Activated naive CD4-positive, alpha-beta T cell treated with anti-CD3 and anti-CD28 coated beads, Interleukin-2, amount 50 U/mL, for 24 hours (primary cell): Measurements from ENCODE around the gene RPL36.
A peak's percentile ranks its signal among the peaks of the same experiment; 100 is the strongest.

Source experiments
- H3K27ac Mint-ChIP-seq: one replicate; pipeline ENCODE4 v1.8.0; 2021; ENCODE audit warnings: mild to moderate bottlenecking, mixed read lengths
- H3K27me3 Mint-ChIP-seq: one replicate; pipeline ENCODE4 v1.8.0; 2021; ENCODE audit warnings: mixed read lengths
- H3K36me3 Mint-ChIP-seq: one replicate; pipeline ENCODE4 v1.8.0; 2021; ENCODE audit warnings: mixed read lengths
- H3K4me1 Mint-ChIP-seq: one replicate; pipeline ENCODE4 v1.8.0; 2021; ENCODE audit warnings: mixed read lengths
- H3K4me3 Mint-ChIP-seq: one replicate; pipeline ENCODE4 v1.8.0; 2021; ENCODE audit warnings: mild to moderate bottlenecking, mixed read lengths
- H3K9me3 Mint-ChIP-seq: one replicate; pipeline ENCODE4 v1.8.0; 2021; ENCODE audit warnings: mixed read lengths

RPL36 gene

DNA sequence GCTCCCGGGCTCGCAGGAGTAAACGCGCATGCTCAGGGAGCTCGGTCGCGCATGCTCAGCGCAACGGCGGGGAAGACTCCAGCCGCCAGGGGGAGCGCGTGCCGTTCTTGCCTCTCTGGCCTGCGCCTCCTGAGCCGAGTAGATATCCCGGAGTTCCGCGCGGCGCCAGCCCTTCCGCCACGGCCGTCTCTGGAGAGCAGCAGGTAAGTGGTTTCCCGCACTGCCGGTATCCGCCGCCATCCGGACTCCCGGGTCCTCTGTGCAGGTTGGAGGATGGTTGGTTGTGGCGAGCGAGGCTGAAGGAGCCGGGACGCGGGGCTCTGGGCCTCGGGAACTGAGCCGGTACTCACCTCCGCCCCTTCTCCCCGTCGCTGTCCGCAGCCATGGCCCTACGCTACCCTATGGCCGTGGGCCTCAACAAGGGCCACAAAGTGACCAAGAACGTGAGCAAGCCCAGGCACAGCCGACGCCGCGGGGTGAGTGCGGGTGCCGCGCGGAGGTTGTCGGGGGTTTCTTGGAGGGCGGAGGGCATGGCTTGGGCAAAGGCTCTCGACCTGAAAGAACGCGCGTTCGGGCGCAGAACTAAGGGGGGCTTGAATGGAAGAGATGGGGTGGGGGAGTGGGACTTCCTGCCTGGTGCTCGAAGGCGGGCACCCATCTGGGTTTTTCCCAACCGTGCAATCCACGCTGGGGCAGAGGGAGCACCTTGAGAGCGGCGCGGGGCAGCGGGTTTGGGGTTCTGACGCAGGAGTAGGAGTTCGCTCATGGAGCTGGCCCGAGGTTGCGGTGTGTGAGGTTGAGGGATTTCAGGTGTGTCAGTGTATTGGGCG, at the start of gene RPL36:
Gene RPL36, plus strand, starts transcription at position 171 of the 830 bp plus-strand sequence. Its CDS starts 213 bp downstream, at position 384.
- Mint-ChIP-seq H3K27ac (peak within 1 kb of the TSS; percentile 99), H3K9me3 (no peaks in the 10 kb centered on the region), H3K36me3 (peaks cover 14% of the 10 kb centered on the region), H3K4me3 (peak within 1 kb of the TSS; percentile 98), H3K4me1 (peaks cover 11% of the 10 kb centered on the region), H3K27me3 (no peaks in the 10 kb centered on the region)

GRCh38 chr19:5641171-5641570, 48.9 kb upstream of the RPL36 start:
- Mint-ChIP-seq H3K4me3 (no peak overlapping the region), H3K27me3 (no peaks in the 10 kb centered on the region), H3K4me1 (peaks cover 51% of the 10 kb centered on the region), H3K27ac (no peak overlapping the region), H3K9me3 (no peaks in the 10 kb centered on the region), H3K36me3 (peaks cover 10% of the 10 kb centered on the region)

DNA sequence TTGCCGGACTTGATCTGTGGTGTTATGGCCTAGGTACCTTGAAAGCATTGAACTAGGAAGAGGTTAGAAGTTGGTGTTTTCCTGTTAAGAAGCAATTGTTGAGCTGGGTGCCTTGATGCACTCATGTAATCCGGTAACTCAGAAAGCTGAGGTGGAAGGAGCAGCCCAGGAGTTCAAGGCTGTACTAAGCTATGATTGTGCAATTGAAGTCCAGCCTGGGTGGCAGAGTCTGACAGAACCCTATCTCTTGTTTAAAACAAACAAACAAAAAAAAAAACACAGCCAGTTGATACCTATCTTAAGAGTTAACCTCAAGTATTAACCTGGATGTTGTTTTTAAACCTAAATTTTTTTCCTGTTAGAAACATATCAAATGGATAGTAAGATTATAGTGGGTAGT, 47.9 kb upstream of the RPL36 start:
- Mint-ChIP-seq H3K4me3 (no peak overlapping the region), H3K27ac (no peak overlapping the region), H3K4me1 (peaks cover 48% of the 10 kb centered on the region), H3K36me3 (peaks cover 13% of the 10 kb centered on the region), H3K9me3 (no peaks in the 10 kb centered on the region), H3K27me3 (no peaks in the 10 kb centered on the region)

DNA sequence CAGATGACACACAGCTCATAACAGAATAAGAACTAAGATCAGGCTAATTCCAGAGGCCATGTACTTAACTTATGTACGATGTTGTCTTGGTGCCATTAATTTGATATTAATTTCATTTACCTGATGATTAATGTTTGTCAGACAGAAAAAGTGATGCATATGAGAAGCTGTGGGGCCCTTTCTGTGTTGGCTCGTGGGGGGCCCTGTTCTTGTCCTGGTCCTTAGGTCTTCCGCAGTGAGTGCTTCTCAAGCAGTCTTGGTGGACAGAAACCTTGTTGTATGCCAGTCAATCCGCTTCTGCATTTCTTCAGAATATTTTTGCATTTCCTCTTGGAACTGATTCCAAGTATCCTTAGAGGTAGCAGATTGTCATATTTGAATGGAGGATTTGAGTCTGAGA, 47.0 kb upstream of the RPL36 start:
- Mint-ChIP-seq H3K27me3 (no peaks in the 10 kb centered on the region), H3K4me1 (peaks cover 48% of the 10 kb centered on the region), H3K4me3 (no peak overlapping the region), H3K36me3 (peaks cover 13% of the 10 kb centered on the region), H3K27ac (no peak overlapping the region), H3K9me3 (no peaks in the 10 kb centered on the region)

DNA sequence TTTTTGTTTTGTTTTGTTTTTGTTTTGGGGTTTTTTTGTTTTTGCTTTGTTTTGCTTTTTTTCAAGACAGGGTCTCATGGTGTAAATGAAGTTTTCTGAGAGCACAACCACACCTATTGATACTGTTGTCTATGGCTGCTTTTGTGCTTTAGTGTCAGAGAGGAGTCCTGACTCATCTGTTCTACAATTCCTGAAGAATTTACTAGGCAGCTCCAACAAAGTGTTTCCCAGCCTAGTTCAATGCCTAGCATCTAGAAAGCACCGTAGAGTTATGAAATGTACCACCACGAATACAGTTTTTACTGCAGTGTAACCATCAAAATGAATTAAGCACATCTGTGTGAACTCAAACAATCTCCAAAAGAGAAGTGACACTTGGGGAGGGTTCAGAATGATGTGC, 46.1 kb upstream of the RPL36 start:
- Mint-ChIP-seq H3K4me1 (peaks cover 44% of the 10 kb centered on the region), H3K27me3 (no peaks in the 10 kb centered on the region), H3K9me3 (no peaks in the 10 kb centered on the region), H3K27ac (peak overlapping the region; percentile 61), H3K36me3 (peaks cover 18% of the 10 kb centered on the region), H3K4me3 (no peak overlapping the region)

- peaks cover 35% of the 10 kb centered on the region for H3K4me1 Mint-ChIP-seq
These were observed 44.7 kb upstream of the RPL36 start for GRCh38 chr19:5645409-5645808.

DNA sequence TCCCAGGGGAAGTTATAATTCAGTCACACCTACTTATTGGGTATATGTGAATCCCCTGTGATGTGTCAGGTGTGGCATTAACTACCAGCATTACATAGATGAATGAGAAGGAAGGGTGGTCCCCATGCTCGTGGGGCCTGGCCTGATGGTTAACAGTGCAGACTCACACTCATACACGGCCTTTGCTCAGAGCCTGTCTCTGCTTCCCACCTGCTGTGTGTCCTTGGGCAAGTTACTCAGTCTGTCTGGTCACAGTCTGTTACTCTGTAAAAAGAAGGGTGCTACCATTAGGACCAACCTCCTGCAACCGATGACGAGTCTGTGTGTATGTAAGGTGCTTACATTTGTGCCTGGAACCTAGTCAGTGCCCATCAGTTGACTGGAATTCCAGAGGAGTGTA, 43.4 kb upstream of the RPL36 start:
- no peaks in the 10 kb centered on the region for H3K27me3 Mint-ChIP-seq
- H3K4me3 Mint-ChIP-seq = no peak overlapping the region
- H3K27ac Mint-ChIP-seq = no peak overlapping the region
- H3K4me1 Mint-ChIP-seq = peaks cover 27% of the 10 kb centered on the region
- no peaks in the 10 kb centered on the region for H3K9me3 Mint-ChIP-seq
- H3K36me3 Mint-ChIP-seq = peaks cover 18% of the 10 kb centered on the region

More at GRCh38 chr19:5645409-5645808, 44.7 kb upstream of the RPL36 start:
- H3K36me3 Mint-ChIP-seq = peaks cover 18% of the 10 kb centered on the region
- H3K27ac Mint-ChIP-seq = peak overlapping the region; percentile 27
- no peaks in the 10 kb centered on the region for H3K27me3 Mint-ChIP-seq
- H3K9me3 Mint-ChIP-seq = no peaks in the 10 kb centered on the region
- H3K4me3 Mint-ChIP-seq = no peak overlapping the region

- no peaks in the 10 kb centered on the region for H3K9me3 Mint-ChIP-seq
- no peak overlapping the region for H3K4me3 Mint-ChIP-seq
- peaks cover 18% of the 10 kb centered on the region for H3K36me3 Mint-ChIP-seq
- no peaks in the 10 kb centered on the region for H3K27me3 Mint-ChIP-seq
- H3K27ac Mint-ChIP-seq = no peak overlapping the region
- peaks cover 21% of the 10 kb centered on the region for H3K4me1 Mint-ChIP-seq
These were observed 41.6 kb upstream of the RPL36 start for GRCh38 chr19:5648464-5648863.

DNA sequence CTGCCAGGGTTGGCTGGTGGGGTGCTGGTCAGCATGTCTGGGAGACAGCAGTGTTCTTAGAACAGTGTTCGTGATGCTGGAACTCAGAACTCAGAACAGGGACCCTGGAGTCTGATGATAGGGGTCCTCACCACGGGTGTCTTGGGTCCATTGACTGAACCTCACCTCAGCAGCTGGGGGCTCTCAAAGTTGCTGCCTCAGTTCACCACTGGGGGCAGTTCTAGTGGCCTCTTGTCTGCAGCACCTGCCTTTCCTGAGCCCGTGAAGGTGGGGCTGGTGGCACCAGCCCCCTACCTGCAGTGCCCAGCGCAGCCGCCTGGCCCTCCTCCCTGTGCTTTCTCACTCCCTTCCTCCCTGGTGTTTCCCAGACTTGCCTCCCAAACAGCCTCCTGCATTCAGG, 38.7 kb upstream of the RPL36 start:
- no peaks in the 10 kb centered on the region for H3K4me1 Mint-ChIP-seq
- no peaks in the 10 kb centered on the region for H3K9me3 Mint-ChIP-seq
- peaks cover 16% of the 10 kb centered on the region for H3K36me3 Mint-ChIP-seq
- H3K4me3 Mint-ChIP-seq = no peak overlapping the region
- no peaks in the 10 kb centered on the region for H3K27me3 Mint-ChIP-seq
- no peak overlapping the region for H3K27ac Mint-ChIP-seq

- H3K36me3 Mint-ChIP-seq = peaks cover 12% of the 10 kb centered on the region
- H3K9me3 Mint-ChIP-seq = no peaks in the 10 kb centered on the region
- no peaks in the 10 kb centered on the region for H3K27me3 Mint-ChIP-seq
- H3K4me3 Mint-ChIP-seq = no peak overlapping the region
- no peaks in the 10 kb centered on the region for H3K4me1 Mint-ChIP-seq
- no peak overlapping the region for H3K27ac Mint-ChIP-seq
These were observed 37.8 kb upstream of the RPL36 start for GRCh38 chr19:5652261-5652660.

GRCh38 chr19:5654931-5655330, 35.2 kb upstream of the RPL36 start:
- no peak overlapping the region for H3K4me3 Mint-ChIP-seq
- no peaks in the 10 kb centered on the region for H3K4me1 Mint-ChIP-seq
- H3K27ac Mint-ChIP-seq = no peak overlapping the region
- H3K36me3 Mint-ChIP-seq = peaks cover 15% of the 10 kb centered on the region
- H3K27me3 Mint-ChIP-seq = no peaks in the 10 kb centered on the region
- H3K9me3 Mint-ChIP-seq = no peaks in the 10 kb centered on the region

- Mint-ChIP-seq H3K4me3 (no peak overlapping the region), H3K9me3 (no peaks in the 10 kb centered on the region), H3K27ac (no peak overlapping the region), H3K36me3 (peaks cover 14% of the 10 kb centered on the region), H3K4me1 (no peaks in the 10 kb centered on the region), H3K27me3 (no peaks in the 10 kb centered on the region)
These were observed 34.7 kb upstream of the RPL36 start for GRCh38 chr19:5655412-5655811.

DNA sequence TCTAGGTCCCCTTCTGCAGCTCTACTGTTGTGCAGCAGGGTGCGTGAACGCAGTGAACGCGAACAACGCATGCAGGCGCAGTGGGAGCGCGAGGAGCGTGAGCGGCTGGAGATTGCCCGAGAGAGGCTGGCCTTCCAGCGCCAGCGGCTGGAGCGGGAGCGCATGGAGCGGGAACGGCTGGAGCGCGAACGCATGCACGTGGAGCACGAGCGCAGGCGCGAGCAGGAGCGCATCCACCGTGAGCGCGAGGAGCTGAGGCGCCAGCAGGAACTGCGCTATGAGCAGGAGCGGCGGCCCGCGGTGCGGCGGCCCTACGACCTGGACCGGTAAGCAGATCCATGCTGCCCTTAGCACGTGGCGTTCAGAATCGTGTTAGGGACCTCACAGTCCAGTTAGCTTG, 28.6 kb upstream of the RPL36 start:
- Mint-ChIP-seq H3K4me1 (no peaks in the 10 kb centered on the region), H3K27me3 (no peaks in the 10 kb centered on the region), H3K9me3 (no peaks in the 10 kb centered on the region), H3K27ac (no peak overlapping the region), H3K4me3 (no peak overlapping the region), H3K36me3 (peaks cover 8% of the 10 kb centered on the region)

- no peak overlapping the region for H3K27ac Mint-ChIP-seq
These were observed 26.2 kb upstream of the RPL36 start for GRCh38 chr19:5663904-5664303.

GRCh38 chr19:5664515-5664914, 25.6 kb upstream of the RPL36 start:
- Mint-ChIP-seq H3K4me1 (no peaks in the 10 kb centered on the region), H3K9me3 (no peaks in the 10 kb centered on the region), H3K36me3 (peaks cover 4% of the 10 kb centered on the region), H3K27me3 (no peaks in the 10 kb centered on the region), H3K27ac (no peak overlapping the region), H3K4me3 (no peak overlapping the region)

More at GRCh38 chr19:5663904-5664303, 26.2 kb upstream of the RPL36 start:
- Mint-ChIP-seq H3K9me3 (no peaks in the 10 kb centered on the region), H3K4me3 (no peak overlapping the region), H3K36me3 (peaks cover 6% of the 10 kb centered on the region), H3K27me3 (no peaks in the 10 kb centered on the region), H3K4me1 (no peaks in the 10 kb centered on the region)

GRCh38 chr19:5665781-5666513, 24.1 kb upstream of the RPL36 start:
- H3K36me3 Mint-ChIP-seq = no peaks in the 10 kb centered on the region
- H3K4me1 Mint-ChIP-seq = no peaks in the 10 kb centered on the region
- H3K4me3 Mint-ChIP-seq = no peak overlapping the region
- no peaks in the 10 kb centered on the region for H3K27me3 Mint-ChIP-seq
- H3K9me3 Mint-ChIP-seq = no peaks in the 10 kb centered on the region
- H3K27ac Mint-ChIP-seq = peak overlapping the region; percentile 65
